Jurkat, Clone E6-1 (cell line): ENCODE measurements around the gene ARHGAP4.

Experiments
- DNase-seq: peaks from one replicate; pipeline ENCODE4 v3.0.0-alpha.2; 2011; ENCODE audit warnings: low read depth, low spot score
- H3K4me3 ChIP-seq: 2 replicates; pipeline ENCODE4 v1.5.1; 2011; ENCODE audit warnings: mild to moderate bottlenecking, low read length, control low read depth, moderate library complexity

ARHGAP4 gene

GRCh38 chrX:153889123-153889522 lies 36.9 kb downstream of the ARHGAP4 start:
- DNase-seq, result no peak
- H3K4me3 ChIP-seq, result no peak overlapping the region

GRCh38 chrX:153888344-153888743 lies 37.7 kb downstream of the ARHGAP4 start:
- DNase-seq, result no peak
- no peak overlapping the region for H3K4me3 ChIP-seq

GRCh38 chrX:153887385-153887784 lies 38.7 kb downstream of the ARHGAP4 start:
- no peak for DNase-seq
- H3K4me3 ChIP-seq, result no peak overlapping the region

- DNase-seq, result no peak
- no peak overlapping the region for H3K4me3 ChIP-seq
Observed at GRCh38 chrX:153886915-153887314, 39.1 kb downstream of the ARHGAP4 start.

GRCh38 chrX:153885968-153886903 lies 39.8 kb downstream of the ARHGAP4 start, which contains the start of gene L1CAM:
Gene L1CAM, minus strand, starts transcription at chrX:153886173. Its CDS starts 10,337 bp downstream, at chrX:153875836.
- DNase-seq, result no peak
- H3K4me3 ChIP-seq, result no peak within 1 kb of the TSS

GRCh38 chrX:153885208-153885787 lies 40.8 kb downstream of the ARHGAP4 start:
- no peak overlapping the region for H3K4me3 ChIP-seq
- DNase-seq, result no peak

GRCh38 chrX:153884590-153884989 lies 41.5 kb downstream of the ARHGAP4 start:
- DNase-seq, result no peak
- no peak overlapping the region for H3K4me3 ChIP-seq

GRCh38 chrX:153884136-153884535 lies 41.9 kb downstream of the ARHGAP4 start:
- H3K4me3 ChIP-seq, result no peak overlapping the region
- no peak for DNase-seq

- DNase-seq, result no peak
- no peak overlapping the region for H3K4me3 ChIP-seq
Observed at GRCh38 chrX:153883163-153883843, 42.8 kb downstream of the ARHGAP4 start.

GRCh38 chrX:153882557-153882956 lies 43.5 kb downstream of the ARHGAP4 start:
- no peak overlapping the region for H3K4me3 ChIP-seq
- no peak for DNase-seq

GRCh38 chrX:153882086-153882498 lies 44.0 kb downstream of the ARHGAP4 start:
- no peak for DNase-seq
- no peak overlapping the region for H3K4me3 ChIP-seq

- no peak for DNase-seq
- no peak overlapping the region for H3K4me3 ChIP-seq
Observed at GRCh38 chrX:153881281-153881680, 44.8 kb downstream of the ARHGAP4 start.

- no peak overlapping the region for H3K4me3 ChIP-seq
- no peak for DNase-seq
Observed at GRCh38 chrX:153880440-153880815, 45.6 kb downstream of the ARHGAP4 start.

GRCh38 chrX:153879741-153880439 lies 46.2 kb downstream of the ARHGAP4 start:
- no peak overlapping the region for H3K4me3 ChIP-seq
- DNase-seq, result no peak

GRCh38 chrX:153878969-153879653 lies 47.0 kb downstream of the ARHGAP4 start:
- no peak for DNase-seq
- no peak overlapping the region for H3K4me3 ChIP-seq

- DNase-seq, result no peak
- no peak overlapping the region for H3K4me3 ChIP-seq
Observed at GRCh38 chrX:153878345-153878744, 47.7 kb downstream of the ARHGAP4 start.

- H3K4me3 ChIP-seq, result no peak overlapping the region
- peak; percentile 51 for DNase-seq
Observed at GRCh38 chrX:153877571-153878261, 48.3 kb downstream of the ARHGAP4 start.

GRCh38 chrX:153876112-153876491 lies 50.0 kb downstream of the ARHGAP4 start:
- H3K4me3 ChIP-seq, result no peak overlapping the region
- no peak for DNase-seq
